ENCODE results near the gene ARFGAP2.

DNA sequence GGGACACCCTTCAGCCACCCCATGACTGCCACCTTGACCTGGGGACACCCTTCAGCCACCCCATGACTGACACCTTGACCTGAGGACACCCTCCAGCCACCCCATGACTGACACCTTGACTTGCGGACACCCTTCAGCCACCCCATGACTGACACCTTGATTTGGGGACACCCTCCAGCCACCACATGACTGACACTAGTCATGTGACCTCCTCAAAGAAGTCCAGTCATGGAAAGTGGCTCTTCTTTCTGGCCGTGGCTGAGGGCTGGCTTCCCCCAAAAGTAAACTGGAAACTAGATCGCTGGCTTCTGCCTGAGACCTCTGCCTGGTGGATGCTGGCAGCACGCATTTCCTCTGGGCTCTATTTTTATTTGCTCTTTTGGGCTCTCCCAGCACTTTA, 28.4 kb downstream of the ARFGAP2 start:
- TF ChIP-seq CTCF (IDR thresholded peaks at IDR 0.05; ENCODE audit: insufficient read depth, low read length, poor library complexity, severe bottlenecking): no peak
- no peak for TF ChIP-seq EZH2phosphoT487 (conservative IDR thresholded peaks at IDR 0.05; ENCODE audit: low read length)

Measured in SU-DHL-6 (cell line).